GM12892 (cell line): ENCODE results near the gene RUVBL2.

Experiments used
- DNase-seq: peaks from one replicate; pipeline ENCODE4 v3.0.0; 2011; ENCODE audit not compliant: insufficient read length
- FAIRE-seq: peaks from 2 replicates; lab custom pipeline; 2011; peaks lifted over from hg19 to GRCh38; lab: Jason Lieb, UNC
- POLR2A ChIP-seq: IDR thresholded peaks from 2 replicates; pipeline ENCODE4 v1.6.1; 2011; ENCODE audit warnings: low read depth, low read length, control low read depth
- POLR2AphosphoS5 ChIP-seq: IDR thresholded peaks from 2 replicates; pipeline ENCODE4 v1.6.1; 2011; ENCODE audit warnings: low read depth, low read length, control low read depth
- TAF1 ChIP-seq: IDR thresholded peaks from 2 replicates; pipeline ENCODE4 v1.6.1; 2011; ENCODE audit warnings: low read depth, mild to moderate bottlenecking, control low read depth, low read length, borderline replicate concordance

The RUVBL2 gene

GRCh38 chr19:48955308-48955958 is 38.3 kb upstream of the RUVBL2 start:
- no peak for DNase-seq
- FAIRE-seq = no peak
- TF ChIP-seq POLR2AphosphoS5 (no peak), POLR2A (no peak)

- no peak for TF ChIP-seq TAF1
- no peak for TF ChIP-seq POLR2AphosphoS5
- TF ChIP-seq POLR2A = no peak
- FAIRE-seq = no peak
- no peak for DNase-seq
Observed at GRCh38 chr19:48958006-48958405, 35.7 kb upstream of the RUVBL2 start.

GRCh38 chr19:48959341-48960239 is 34.1 kb upstream of the RUVBL2 start:
- TF ChIP-seq POLR2AphosphoS5 (no peak), TAF1 (no peak), POLR2A (no peak)
- FAIRE-seq (no peak), DNase-seq (no peak)

- DNase-seq = no peak
- no peak for FAIRE-seq
- TF ChIP-seq TAF1 = no peak
Observed at GRCh38 chr19:48961051-48961649, 32.5 kb upstream of the RUVBL2 start.

- TF ChIP-seq POLR2A (no peak), POLR2AphosphoS5 (no peak), TAF1 (no peak)
- no peak for FAIRE-seq
- no peak for DNase-seq
Observed at GRCh38 chr19:48961673-48962028, 32.0 kb upstream of the RUVBL2 start.

GRCh38 chr19:48962029-48962848 is 31.4 kb upstream of the RUVBL2 start:
- peak; percentile 91 for TF ChIP-seq POLR2AphosphoS5
- TF ChIP-seq POLR2A = peak; percentile 84
- TF ChIP-seq TAF1 = peak; percentile 27; the same call in 1 of the 2 replicates
- peak; percentile 80 for DNase-seq
- FAIRE-seq = peak; percentile 80

- TF ChIP-seq POLR2A (no peak; the same call in 1 of the 2 replicates), TAF1 (no peak), POLR2AphosphoS5 (no peak)
- DNase-seq (no peak), FAIRE-seq (no peak)
Observed at GRCh38 chr19:48962849-48963165, 30.9 kb upstream of the RUVBL2 start.

GRCh38 chr19:48963371-48964204 is 30.1 kb upstream of the RUVBL2 start:
- TF ChIP-seq POLR2A (peak; percentile 46; the same call in 1 of the 2 replicates), TAF1 (no peak; the same call in 1 of the 2 replicates)
- FAIRE-seq (peak; percentile 89), DNase-seq (peak; percentile 72)

- no peak for DNase-seq
- peak; percentile 27 for FAIRE-seq
- no peak for TF ChIP-seq TAF1
- no peak for TF ChIP-seq POLR2A
- no peak for TF ChIP-seq POLR2AphosphoS5
Observed at GRCh38 chr19:48964205-48965039, 29.3 kb upstream of the RUVBL2 start.

- peak; percentile 95 for DNase-seq
- no peak for FAIRE-seq
- TF ChIP-seq POLR2AphosphoS5 (peak; percentile 99), TAF1 (peak; percentile 89), POLR2A (peak; percentile 99)
Observed at GRCh38 chr19:48965040-48965805, 28.5 kb upstream of the RUVBL2 start, which contains the start of gene FTL. Gene FTL, plus strand, starts transcription at chr19:48965309. Its CDS starts 199 bp downstream, at chr19:48965508.
